T follicular helper cell (primary cell): ENCODE data around the gene DENND6A.
"Not testable (repeated sequence)": the region's sequence is repeated elsewhere in the genome, so short reads cannot be mapped to it uniquely, and the experiment has no call there.

Experiments used
- DNase-seq: peaks from one replicate; pipeline ENCODE4 v3.0.0-alpha.2; 2020; ENCODE audit warnings: low read depth
- total RNA-seq, 2 experiments: gene quantifications; one replicate each; lab custom pipeline; 2026; lab: John Stamatoyannopoulos, UW

Gene DENND6A
- 20.6 to 60.7 reads per million in 2 experiments for total RNA-seq

DNA sequence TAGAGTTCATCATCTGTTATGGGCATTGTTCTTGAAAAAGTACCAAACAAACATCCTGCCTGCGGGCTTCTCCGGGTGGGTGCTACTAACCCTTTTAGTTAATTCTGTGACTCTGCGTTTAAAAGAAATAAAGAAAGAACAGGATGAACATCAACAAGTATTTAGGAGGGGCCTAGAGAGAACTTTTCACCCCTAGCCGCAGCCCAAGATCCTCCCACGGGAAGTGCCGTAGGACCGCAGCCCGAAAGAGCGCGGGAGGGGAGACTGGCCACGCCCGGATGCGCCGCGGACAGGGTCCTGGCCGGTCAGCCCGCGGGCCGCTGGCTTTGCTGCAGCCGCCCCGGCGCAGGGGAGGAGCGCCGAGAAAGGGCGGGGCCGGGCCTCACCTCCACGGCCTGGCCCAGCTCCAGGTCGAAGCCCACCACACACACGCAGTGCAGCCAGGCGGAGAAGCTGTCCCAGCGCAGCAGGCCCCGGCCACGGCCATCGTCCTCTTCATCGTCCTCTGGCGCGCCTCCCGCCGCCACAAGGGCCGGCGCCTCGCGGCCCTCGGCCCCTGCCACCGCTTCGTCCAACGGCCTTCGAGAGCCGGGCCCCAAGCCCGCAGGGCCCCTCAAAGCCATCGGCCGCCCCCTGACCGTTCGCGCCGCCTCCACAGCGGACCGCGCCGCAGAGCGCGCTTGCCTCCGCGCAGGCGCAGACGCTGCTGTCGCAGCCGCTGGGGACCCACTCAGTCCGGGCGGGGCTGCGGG, at the start of gene DENND6A:
Gene DENND6A, minus strand, starts transcription at position 682 of the 752 bp plus-strand sequence. Its CDS starts 59 bp downstream, at position 623.
- peak; percentile 94 for DNase-seq

- DNase-seq, result no peak
Observed at GRCh38 chr3:57740027-57740426, 47.1 kb upstream of the DENND6A start.

GRCh38 chr3:57738391-57738790, 45.5 kb upstream of the DENND6A start:
- no peak for DNase-seq

DNA sequence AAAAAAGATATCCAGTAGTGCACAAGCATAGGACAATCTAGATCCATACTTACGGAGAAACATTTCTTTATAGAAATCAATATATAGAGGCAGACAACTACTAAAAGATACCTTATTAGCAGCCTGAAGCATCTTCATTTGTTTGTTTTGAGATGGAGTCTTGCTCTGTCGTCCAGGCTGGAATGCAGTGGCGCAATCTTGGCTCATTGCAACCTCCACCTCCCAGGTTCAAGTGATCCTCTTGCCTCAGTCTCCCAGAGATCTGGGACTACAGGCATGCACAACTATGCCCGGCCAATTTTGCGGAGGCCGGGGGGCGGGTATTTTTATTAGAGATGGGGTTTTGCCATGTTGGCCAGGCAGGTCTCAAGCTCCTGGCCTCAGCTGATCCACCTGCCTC, 45.0 kb upstream of the DENND6A start:
- DNase-seq, result no peak

DNA sequence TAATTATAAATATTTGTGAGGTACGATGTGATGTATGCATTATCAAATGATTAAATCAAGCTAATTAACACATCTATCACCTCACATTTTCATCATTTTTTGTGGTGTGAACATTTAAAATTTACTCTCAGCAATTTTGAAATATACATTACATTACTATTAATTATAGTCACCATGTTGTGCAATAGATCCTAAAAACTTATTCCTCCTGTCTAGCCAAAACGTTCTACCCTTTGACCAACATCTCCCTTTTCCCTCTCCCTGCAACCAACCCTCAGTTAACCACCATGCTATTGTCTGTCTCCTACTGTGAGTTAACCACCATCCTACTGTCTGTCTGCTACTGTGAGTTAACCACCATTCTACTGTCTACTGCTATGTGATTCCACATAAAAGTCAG, 42.5 kb upstream of the DENND6A start:
- no peak for DNase-seq

DNA sequence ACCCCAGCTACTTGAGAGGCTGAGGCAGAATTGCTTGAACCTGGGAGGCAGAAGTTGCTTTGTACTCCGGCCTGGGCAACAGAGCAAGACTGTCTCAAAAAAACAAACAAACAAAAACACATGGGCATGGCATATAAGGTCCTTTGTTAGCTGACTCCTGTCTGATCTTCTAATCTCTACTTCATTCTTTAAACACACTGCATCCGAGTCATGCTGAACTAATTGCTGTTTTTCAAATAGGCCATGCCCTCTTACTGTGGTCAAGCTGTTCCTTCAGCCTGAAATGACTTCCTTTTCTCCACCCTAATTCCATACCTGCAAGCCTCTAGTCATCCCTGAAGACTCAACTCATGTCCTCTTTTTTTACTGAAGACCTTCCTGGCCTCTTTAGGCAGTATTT, 40.9 kb upstream of the DENND6A start:
- DNase-seq, result no peak

- DNase-seq, result no peak
Observed at GRCh38 chr3:57731311-57731710, 38.4 kb upstream of the DENND6A start.

GRCh38 chr3:57730682-57731081, 37.8 kb upstream of the DENND6A start:
- DNase-seq, result no peak

DNA sequence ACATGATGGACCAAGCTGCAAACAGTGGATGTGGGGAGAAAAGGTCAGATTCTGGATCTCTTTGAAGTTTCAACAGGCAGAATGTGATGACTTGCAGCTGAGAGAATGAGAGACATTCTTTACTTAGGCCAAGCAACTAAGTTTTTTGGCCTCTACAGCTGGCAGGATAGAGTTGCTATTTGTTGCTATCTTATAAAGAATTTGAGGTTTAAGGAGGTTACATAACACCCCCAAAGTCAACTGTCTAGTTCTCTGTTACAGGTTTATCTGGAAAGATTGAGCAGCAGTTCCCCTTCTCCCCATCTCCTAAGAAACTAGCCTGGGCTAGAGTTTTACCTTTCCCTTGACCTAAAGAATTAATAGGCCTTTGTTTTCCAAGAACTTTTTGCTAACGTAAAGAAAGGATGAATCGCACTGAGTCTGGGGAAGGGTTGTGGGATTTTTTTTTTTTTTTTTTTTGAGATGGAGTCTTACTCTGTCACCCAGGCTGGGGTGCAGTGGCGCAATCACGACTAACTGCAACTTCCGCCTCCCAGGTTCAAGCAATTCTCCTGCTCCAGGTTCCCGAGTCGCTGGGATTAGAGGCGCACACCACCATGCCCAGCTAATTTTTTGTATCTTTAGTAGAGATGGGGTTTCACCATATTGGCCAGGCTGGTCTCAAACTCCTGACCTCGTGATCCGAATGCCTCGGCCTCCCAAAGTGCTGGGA, 36.6 kb upstream of the DENND6A start:
- DNase-seq, result no peak

GRCh38 chr3:57727106-57727505, 34.2 kb upstream of the DENND6A start:
- no peak for DNase-seq

GRCh38 chr3:57726397-57726796, 33.5 kb upstream of the DENND6A start:
- DNase-seq, result no peak

DNA sequence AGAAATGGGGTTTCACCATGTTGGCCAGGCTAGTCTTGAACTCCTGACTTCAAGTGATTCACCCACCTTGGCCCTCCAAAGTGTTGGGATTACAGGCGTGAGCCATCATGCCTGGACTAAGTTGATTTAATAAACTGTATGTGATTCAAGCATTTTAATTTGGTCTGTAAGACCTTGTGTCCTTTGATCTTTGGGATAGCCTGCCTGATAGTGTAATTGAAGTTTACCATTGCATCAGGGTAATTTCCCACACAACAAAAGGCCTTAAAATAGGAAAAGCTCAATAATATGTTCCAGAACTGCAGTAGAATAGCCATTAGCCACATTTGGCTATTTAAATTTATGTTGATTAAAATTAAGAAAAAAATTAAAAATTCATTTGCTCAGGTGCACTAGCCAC, 25.2 kb upstream of the DENND6A start:
- DNase-seq, result no peak

DNA sequence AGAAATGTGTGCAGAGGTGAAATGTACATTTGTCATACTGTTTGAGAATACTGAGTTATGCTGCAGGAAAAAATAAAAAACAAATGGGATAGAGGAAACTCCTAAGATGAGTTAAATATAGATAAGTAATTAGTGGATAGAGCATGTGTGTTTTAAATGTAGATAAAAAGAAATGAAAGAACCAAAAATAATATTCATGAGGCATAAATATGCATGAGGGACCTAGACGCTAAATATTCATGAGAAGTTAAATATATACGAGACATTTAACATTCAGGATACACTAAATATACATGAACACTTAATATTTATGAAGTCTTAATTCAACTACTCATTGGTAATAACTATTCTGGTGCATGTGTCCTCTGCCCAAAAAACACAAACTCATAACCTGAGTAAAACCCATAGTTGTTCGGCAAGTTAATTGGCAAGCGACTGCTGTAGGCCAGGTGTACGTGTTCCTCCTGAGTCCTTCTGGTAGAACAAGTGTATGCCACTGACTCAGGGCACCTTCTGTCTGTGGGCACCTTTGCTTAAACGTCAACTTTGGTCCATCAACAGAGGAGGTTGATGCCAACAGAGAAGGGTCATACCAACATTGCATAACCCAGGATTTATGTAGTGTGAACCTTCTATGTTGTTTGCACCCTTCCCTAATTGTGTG, 24.5 kb upstream of the DENND6A start:
- no peak for DNase-seq

DNA sequence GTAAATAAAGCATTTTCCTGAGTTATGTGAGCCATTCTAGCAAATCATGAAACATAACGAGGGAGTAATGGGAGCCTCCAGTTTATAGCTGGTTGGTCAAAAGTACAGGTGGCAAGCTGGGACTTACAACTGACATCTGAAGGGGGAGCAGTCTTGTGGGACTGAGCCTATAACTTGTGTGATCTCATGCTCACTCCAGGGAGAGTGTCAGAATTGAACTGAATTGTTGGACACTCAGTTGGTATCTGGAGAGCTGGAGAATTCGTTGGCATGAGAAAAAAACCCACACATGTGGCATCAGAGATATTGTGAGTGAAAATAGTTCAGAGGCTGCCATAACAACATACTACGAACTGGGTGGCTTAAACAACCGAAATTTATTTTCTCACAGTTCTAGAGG, 22.8 kb upstream of the DENND6A start:
- no peak for DNase-seq

- DNase-seq, result no peak
Observed at GRCh38 chr3:57709559-57709958, 16.7 kb upstream of the DENND6A start.

- DNase-seq, result no peak
Observed at GRCh38 chr3:57709031-57709430, 16.2 kb upstream of the DENND6A start.

DNA sequence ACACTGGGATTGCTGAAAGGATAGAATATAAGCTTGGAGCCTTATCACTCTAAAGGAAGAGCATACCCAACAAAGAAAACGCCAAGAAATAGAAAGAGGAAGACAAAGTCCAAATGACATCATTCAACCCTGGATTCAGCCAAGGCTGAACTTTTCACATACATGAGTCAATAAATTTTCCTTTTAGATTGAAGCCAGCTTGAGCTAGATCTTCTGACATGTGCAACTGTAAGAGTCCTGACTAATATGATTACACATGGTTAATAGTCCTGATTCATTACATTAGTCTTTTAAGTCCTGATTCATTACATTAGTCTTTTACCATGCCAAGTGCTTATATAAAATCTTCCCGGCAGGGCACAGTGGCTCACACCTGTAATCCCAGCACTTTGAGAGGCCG, 13.6 kb upstream of the DENND6A start:
- no peak for DNase-seq

- not testable (repeated sequence) for DNase-seq
Observed at GRCh38 chr3:57705351-57705750, 12.5 kb upstream of the DENND6A start.

DNA sequence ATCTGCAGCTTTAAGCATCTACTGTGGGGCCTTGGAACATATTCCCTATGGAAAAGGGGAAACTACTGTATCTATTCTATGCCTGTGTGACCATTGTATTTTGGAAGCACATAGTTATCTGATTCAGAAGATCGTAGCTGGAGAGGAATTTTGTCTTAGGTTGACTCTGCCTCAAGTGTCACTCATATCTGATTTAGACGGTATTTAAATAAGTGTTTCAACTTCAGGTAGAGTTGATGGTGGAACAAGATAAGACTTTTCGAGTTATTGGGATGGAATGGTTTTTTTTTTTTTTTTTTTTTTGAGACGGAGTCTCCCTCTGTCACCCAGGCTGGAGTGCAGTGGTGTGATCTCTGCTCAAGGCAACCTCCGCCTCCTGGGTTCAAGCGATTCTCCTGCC, 8.9 kb upstream of the DENND6A start:
- DNase-seq, result no peak

DNA sequence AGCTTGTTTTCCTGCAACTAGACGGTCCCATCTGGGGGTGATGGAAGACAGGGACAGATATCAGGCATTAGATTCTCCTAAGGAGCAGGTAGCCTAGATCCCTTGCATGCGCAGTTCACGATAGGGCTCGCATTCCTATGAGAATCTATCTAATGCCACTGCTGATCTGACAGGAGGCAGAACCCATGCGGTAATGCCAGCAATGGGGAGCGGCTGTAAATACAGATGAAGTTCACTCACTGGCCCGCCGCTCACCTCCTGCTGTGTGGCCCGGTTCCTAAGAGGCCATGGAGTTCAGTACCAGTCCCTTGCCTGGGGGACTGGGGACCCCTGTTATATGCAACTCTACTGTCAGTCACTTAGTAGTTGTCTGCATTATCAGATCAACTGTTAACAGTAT, 7.9 kb upstream of the DENND6A start:
- no peak for DNase-seq

GRCh38 chr3:57699591-57699990, 6.7 kb upstream of the DENND6A start:
- DNase-seq, result no peak

DNA sequence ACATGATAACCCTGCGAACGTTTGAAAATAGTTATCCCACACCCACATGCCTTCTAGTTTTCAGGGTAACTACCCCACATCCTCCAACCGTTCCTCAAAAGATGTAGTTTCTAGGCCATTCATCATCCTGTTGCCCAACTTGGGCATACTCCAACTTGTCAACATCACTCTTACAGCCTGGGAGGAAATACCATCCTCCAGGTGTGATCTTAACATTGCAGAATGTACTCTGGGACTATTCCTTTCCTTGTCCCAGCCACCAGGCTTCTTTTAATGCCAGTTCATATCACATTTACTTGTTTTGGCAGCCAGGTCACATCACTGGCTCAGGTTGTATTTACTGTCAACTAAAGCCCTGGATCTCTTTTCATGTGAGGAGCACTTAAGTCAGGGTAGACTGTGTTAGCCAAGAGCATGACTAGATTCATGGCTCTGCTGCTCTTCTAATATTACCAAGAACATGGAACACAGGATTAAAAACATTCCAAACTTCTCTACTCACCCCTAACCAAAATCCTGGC, 4.0 kb upstream of the DENND6A start:
- DNase-seq, result no peak

- no peak for DNase-seq
Observed at GRCh38 chr3:57694146-57694545, 1.3 kb upstream of the DENND6A start.
